Loucy (cell line): ENCODE data around the gene IFT43.

Experiments used
- H2AFZ ChIP-seq: fragments of 200-600 bp; sonication (generic); 2 replicates; pipeline ENCODE4 v1.6.0; 2016; ENCODE audit warnings: antibody characterized with exemption, mild to moderate bottlenecking, low read length, moderate library complexity
- H3F3A ChIP-seq: fragments of 200-600 bp; 2 replicates; pipeline ENCODE4 v1.6.0; 2016; ENCODE audit warnings: antibody characterized with exemption, low read depth, mild to moderate bottlenecking
- H3K27me3 ChIP-seq: fragments of 200-600 bp; sonication (generic); 2 replicates; pipeline ENCODE4 v1.6.1; 2014; ENCODE audit warnings: low read length, mild to moderate bottlenecking; ENCODE audit not compliant: insufficient read depth, poor library complexity, severe bottlenecking
- H3K36me3 ChIP-seq: fragments of 200-600 bp; sonication (generic); 2 replicates; pipeline ENCODE4 v1.6.1; 2016; ENCODE audit warnings: low read length; ENCODE audit not compliant: insufficient read depth
- H3K4me1 ChIP-seq: fragments of 200-600 bp; sonication (generic); 2 replicates; pipeline ENCODE4 v1.5.1; 2014; ENCODE audit warnings: low read length, mild to moderate bottlenecking; ENCODE audit not compliant: insufficient read depth, poor library complexity, severe bottlenecking
- H3K4me2 ChIP-seq: fragments of 200-600 bp; sonication (generic); 2 replicates; pipeline ENCODE4 v1.6.0; 2014; ENCODE audit warnings: antibody characterized with exemption, low read length, low read depth, mild to moderate bottlenecking; ENCODE audit not compliant: poor library complexity, severe bottlenecking
- H3K4me3 ChIP-seq: fragments of 200-600 bp; sonication (generic); 2 replicates; pipeline ENCODE4 v1.5.1; 2014; ENCODE audit warnings: low read length, mild to moderate bottlenecking, mixed read lengths; ENCODE audit not compliant: poor library complexity, severe bottlenecking
- H3K79me2 ChIP-seq: fragments of 200-600 bp; sonication (generic); 2 replicates; pipeline ENCODE4 v1.6.1; 2014; ENCODE audit warnings: low read length; ENCODE audit not compliant: insufficient read depth
- H3K9ac ChIP-seq: fragments of 200-600 bp; sonication (generic); 2 replicates; pipeline ENCODE4 v1.6.0; 2014; ENCODE audit warnings: mild to moderate bottlenecking, low read depth, low read length, moderate library complexity; ENCODE audit not compliant: poor library complexity, severe bottlenecking
- H3K9me2 ChIP-seq: fragments of 200-600 bp; sonication (generic); replicated peaks from 2 replicates; pipeline ENCODE4 v1.6.1; 2016; ENCODE audit warnings: low read depth, low read length, mixed read lengths
- H3K9me3 ChIP-seq: fragments of 200-600 bp; sonication (generic); 2 replicates; pipeline ENCODE4 v1.6.1; 2014; ENCODE audit warnings: mild to moderate bottlenecking, antibody characterized with exemption, low read length, low read depth; ENCODE audit not compliant: insufficient read depth
- H4K20me1 ChIP-seq: fragments of 200-600 bp; sonication (generic); 2 replicates; pipeline ENCODE4 v1.6.0; 2014; ENCODE audit warnings: antibody characterized with exemption, low read length, mild to moderate bottlenecking; ENCODE audit not compliant: insufficient read depth, poor library complexity, severe bottlenecking
- CTCF ChIP-seq: fragments of 200-600 bp; sonication (generic); conservative IDR thresholded peaks from 2 replicates; pipeline ENCODE4 v1.5.1; 2014; ENCODE audit warnings: mild to moderate bottlenecking, antibody characterized with exemption, low read length
- EZH2phosphoT487 ChIP-seq: fragments of 200-600 bp; IDR thresholded peaks from 2 replicates; pipeline ENCODE4 v1.6.1; 2018; ENCODE audit warnings: antibody characterized with exemption, mild to moderate bottlenecking, moderate library complexity, borderline replicate concordance

The IFT43 gene

GRCh38 chr14:75972801-75973421 lies 12.7 kb upstream of the IFT43 start:
- Histone ChIP-seq H3K9ac (no peak overlapping the region), H3K79me2 (no peaks in the 10 kb centered on the region), H3K9me3 (no peaks in the 10 kb centered on the region), H3K4me2 (no peak overlapping the region), H3K9me2 (no peaks in the 10 kb centered on the region), H3K4me3 (no peak overlapping the region), H3K4me1 (no peaks in the 10 kb centered on the region), H4K20me1 (no peaks in the 10 kb centered on the region), H3F3A (no peaks in the 10 kb centered on the region), H3K36me3 (no peaks in the 10 kb centered on the region), H3K27me3 (no peaks in the 10 kb centered on the region), H2AFZ (no peak overlapping the region)
- TF ChIP-seq EZH2phosphoT487 (no peak), CTCF (no peak)

GRCh38 chr14:75976826-75977581 lies 8.6 kb upstream of the IFT43 start:
- no peak for TF ChIP-seq EZH2phosphoT487
- Histone ChIP-seq H3K4me1 (peaks cover 7% of the 10 kb centered on the region), H2AFZ (no peak overlapping the region), H3K79me2 (no peaks in the 10 kb centered on the region), H3F3A (no peaks in the 10 kb centered on the region), H3K4me2 (no peak overlapping the region), H3K9me3 (no peaks in the 10 kb centered on the region), H4K20me1 (no peaks in the 10 kb centered on the region), H3K9ac (no peak overlapping the region), H3K36me3 (no peaks in the 10 kb centered on the region), H3K9me2 (no peaks in the 10 kb centered on the region), H3K4me3 (no peak overlapping the region), H3K27me3 (no peaks in the 10 kb centered on the region)

GRCh38 chr14:75977582-75977943 lies 8.0 kb upstream of the IFT43 start:
- Histone ChIP-seq H3F3A (no peaks in the 10 kb centered on the region), H3K9ac (no peak overlapping the region), H2AFZ (no peak overlapping the region), H3K4me1 (peaks cover 7% of the 10 kb centered on the region), H3K79me2 (no peaks in the 10 kb centered on the region), H3K36me3 (no peaks in the 10 kb centered on the region), H3K27me3 (no peaks in the 10 kb centered on the region), H3K4me2 (no peak overlapping the region), H4K20me1 (no peaks in the 10 kb centered on the region), H3K9me2 (no peaks in the 10 kb centered on the region), H3K4me3 (no peak overlapping the region), H3K9me3 (no peaks in the 10 kb centered on the region)
- TF ChIP-seq EZH2phosphoT487 (no peak), CTCF (no peak)
